CD14-positive monocyte (primary cell): ENCODE data around the gene PAM. TPM values are rescaled to one million over a fixed set of nuclear protein-coding genes. Genes with fewer than 3 reads are reported as not detected.

Experiments
- DNase-seq, 3 donors: peaks; one replicate each; pipeline ENCODE4 v3.0.0-alpha.2; 2011 to 2022
- H2AFZ ChIP-seq: 2 replicates; pipeline ENCODE4 v1.6.0; 2012; ENCODE audit warnings: mild to moderate bottlenecking, low read depth, low read length, inconsistent platforms; ENCODE audit not compliant: insufficient read depth, poor library complexity, severe bottlenecking
- H3K27ac ChIP-seq, 2 donors: 1 replicate in 1 of 2; 2 replicates in 1 of 2; pipeline ENCODE4 v1.5.1; 2012 to 2013; ENCODE audit warnings: low read length in 2 of 2, control low read depth in 1 of 2, inconsistent platforms in 1 of 2, low read depth in 1 of 2, mild to moderate bottlenecking in 1 of 2
- H3K27me3 ChIP-seq, 2 donors: one replicate each; pipeline versions ENCODE4 v1.6.0 to v1.6.1; 2011 to 2013; ENCODE audit warnings: low read length in 2 of 2; ENCODE audit not compliant: control insufficient read depth in 2 of 2, insufficient read depth in 2 of 2
- H3K36me3 ChIP-seq, 2 donors: replicated peaks in 1 of 2; 1 replicate in 1 of 2; 2 replicates in 1 of 2; pipeline versions ENCODE4 v1.5.1 to v1.6.1; 2012 to 2013; ENCODE audit warnings: low read length in 2 of 2, control low read depth in 1 of 2, inconsistent platforms in 1 of 2, mild to moderate bottlenecking in 1 of 2; ENCODE audit not compliant: insufficient read depth in 2 of 2, control insufficient read depth in 1 of 2
- H3K4me1 ChIP-seq, 2 donors: 1 replicate in 1 of 2; 2 replicates in 1 of 2; pipeline versions ENCODE4 v1.5.1 to v1.6.1; 2012 to 2013; ENCODE audit warnings: low read length in 2 of 2, control low read depth in 1 of 2, inconsistent platforms in 1 of 2, mild to moderate bottlenecking in 1 of 2, moderate library complexity in 1 of 2; ENCODE audit not compliant: insufficient read depth in 2 of 2, control insufficient read depth in 1 of 2
- H3K4me2 ChIP-seq: replicated peaks from 2 replicates; pipeline ENCODE3; 2012; ENCODE audit warnings: low read length, moderate library complexity, mild to moderate bottlenecking; ENCODE audit not compliant: poor library complexity, severe bottlenecking; ENCODE audit errors: extremely low read depth
- H3K4me3 ChIP-seq, 3 experiments: fragments of 200-600 bp in 1 of 3; sonication (generic) in 1 of 3; replicated peaks in 1 of 3; 1 replicate in 2 of 3; 2 replicates in 1 of 3; pipeline ENCODE4 v1.5.1; 2011 to 2013; ENCODE audit warnings: low read length in 3 of 3, mild to moderate bottlenecking in 3 of 3, control low read depth in 2 of 3, low read depth in 2 of 3, inconsistent platforms in 1 of 3, moderate library complexity in 1 of 3
- H3K79me2 ChIP-seq: 2 replicates; pipeline ENCODE4 v1.6.0; 2012; ENCODE audit warnings: mild to moderate bottlenecking, control low read depth, inconsistent platforms, low read length, moderate library complexity; ENCODE audit not compliant: insufficient read depth
- H3K9ac ChIP-seq: 2 replicates; pipeline ENCODE4 v1.6.0; 2017; ENCODE audit warnings: low read length, mild to moderate bottlenecking; ENCODE audit not compliant: insufficient read depth, poor library complexity, severe bottlenecking
- H3K9me3 ChIP-seq, 2 donors: replicated peaks in 1 of 2; 1 replicate in 1 of 2; 2 replicates in 1 of 2; pipeline versions ENCODE4 v1.5.1 to v1.6.1; 2012 to 2013; ENCODE audit warnings: low read length in 2 of 2, control low read depth in 1 of 2; ENCODE audit not compliant: control insufficient read depth in 1 of 2, insufficient read depth in 1 of 2
- H4K20me1 ChIP-seq: 2 replicates; pipeline ENCODE4 v1.6.0; 2012; ENCODE audit warnings: mild to moderate bottlenecking, low read length, control low read depth, moderate library complexity; ENCODE audit not compliant: insufficient read depth
- H3K27ac Mint-ChIP-seq, 7 donors: one replicate each; pipeline ENCODE4 v1.8.0; 2020; ENCODE audit warnings: mild to moderate bottlenecking in 7 of 7, mixed read lengths in 7 of 7, moderate library complexity in 6 of 7, inconsistent platforms in 2 of 7
- H3K27me3 Mint-ChIP-seq, 3 donors: one replicate each; pipeline ENCODE4 v1.8.0; 2021 to 2022; ENCODE audit warnings: low read depth in 3 of 3, mild to moderate bottlenecking in 3 of 3, mixed read lengths in 3 of 3, moderate library complexity in 3 of 3, inconsistent platforms in 1 of 3
- H3K36me3 Mint-ChIP-seq, 2 donors: one replicate each; pipeline ENCODE4 v1.8.0; 2020; ENCODE audit warnings: mixed read lengths in 2 of 2, inconsistent platforms in 1 of 2, mild to moderate bottlenecking in 1 of 2
- H3K4me1 Mint-ChIP-seq: one replicate; pipeline ENCODE4 v1.8.0; 2020; ENCODE audit warnings: mild to moderate bottlenecking, mixed read lengths
- H3K4me3 Mint-ChIP-seq, 2 donors: one replicate each; pipeline ENCODE4 v1.8.0; 2020; ENCODE audit warnings: mild to moderate bottlenecking in 2 of 2, mixed read lengths in 2 of 2, moderate library complexity in 1 of 2
- H3K9me3 Mint-ChIP-seq, 7 donors: one replicate each; pipeline ENCODE4 v1.8.0; 2020 to 2022; ENCODE audit warnings: mixed read lengths in 7 of 7, mild to moderate bottlenecking in 6 of 7, moderate library complexity in 6 of 7, inconsistent platforms in 2 of 7
- CTCF ChIP-seq: fragments of 200-600 bp; IDR thresholded peaks from one replicate; pipeline ENCODE4 v1.8.0; 2022; ENCODE audit warnings: antibody characterized with exemption, mild to moderate bottlenecking
- WGBS: methylation state at CpG from one replicate; pipeline ENCODE4 v1.1.5; 2013; ENCODE audit warnings: missing lambda C conversion rate; ENCODE audit not compliant: insufficient coverage; 5-methylcytosine and 5-hydroxymethylcytosine counted together
- intact Hi-C, 2 donors: fragments of 100-400 bp; cut with micrococcal nuclease; formaldehyde crosslinking; loops; one replicate each; pipeline versions ENCODE4 v1.15.0 to v1.15.1; 2023
- polyA plus RNA-seq, 3 donors: library from polyadenylated mRNA; depleted of rRNA in 1 of 3; unstranded in 2 of 3; stranded (reverse) in 1 of 3; fragments of 300-500 nt in 2 of 3; fragments of >200 nt in 1 of 3; fragmentation: Illumina TruSeq in 2 of 3; gene quantifications; 1 replicate in 2 of 3; 2 replicates in 1 of 3; pipeline ENCODE4 v1.2.3, GENCODE V29; 2012 to 2021

PAM gene
- polyA plus RNA-seq, 3 donors = 11.8 to 27.4 (median 12.8) TPM

GRCh38 chr5:102920762-102921161 is 165.7 kb downstream of the PAM start:
- H3K27ac Mint-ChIP-seq = no peak overlapping the region
- intact Hi-C loops = no loop called here
- H3K4me3 ChIP-seq = no peak overlapping the region
- WGBS = 96% methylated on average over 3 of the region's 5 CpGs
- H3K4me1 ChIP-seq = no peaks in the 10 kb centered on the region
- no peaks in the 10 kb centered on the region for H3K9me3 ChIP-seq
- H3K27me3 Mint-ChIP-seq = no peaks in the 10 kb centered on the region
- H3K27me3 ChIP-seq = no peaks in the 10 kb centered on the region
- H2AFZ ChIP-seq = no peak overlapping the region
- no peaks in the 10 kb centered on the region for H4K20me1 ChIP-seq
- peaks cover 0 to 1% of the 10 kb centered on the region in 2 donors for H3K36me3 Mint-ChIP-seq
- no peak for TF ChIP-seq CTCF
- H3K36me3 ChIP-seq = no peaks in the 10 kb centered on the region
- peaks cover 0 to 2% (median 0%) of the 10 kb centered on the region in 7 donors for H3K9me3 Mint-ChIP-seq
- no peaks in the 10 kb centered on the region for H3K4me1 Mint-ChIP-seq
- H3K4me2 ChIP-seq = no peak overlapping the region
- H3K9ac ChIP-seq = no peak overlapping the region
- DNase-seq = no peak
- no peak overlapping the region for H3K27ac ChIP-seq
- no peak overlapping the region for H3K4me3 Mint-ChIP-seq
- H3K79me2 ChIP-seq = no peaks in the 10 kb centered on the region

- no peak overlapping the region for H3K4me2 ChIP-seq
- Mint-ChIP-seq H3K27ac (no peak overlapping the region), H3K4me3 (no peak overlapping the region), H3K27me3 (no peaks in the 10 kb centered on the region), H3K4me1 (no peaks in the 10 kb centered on the region), H3K9me3 (peaks cover 0 to 2% (median 0%) of the 10 kb centered on the region in 7 donors), H3K36me3 (peaks cover 0 to 1% of the 10 kb centered on the region in 2 donors)
- no peaks in the 10 kb centered on the region for H3K36me3 ChIP-seq
- no peak overlapping the region for H3K9ac ChIP-seq
- H3K9me3 ChIP-seq = no peaks in the 10 kb centered on the region
- H3K4me3 ChIP-seq = no peak overlapping the region
- DNase-seq = no peak
- H3K79me2 ChIP-seq = no peaks in the 10 kb centered on the region
- no peaks in the 10 kb centered on the region for H3K27me3 ChIP-seq
- TF ChIP-seq CTCF = no peak
- no peaks in the 10 kb centered on the region for H4K20me1 ChIP-seq
- no peak overlapping the region for H3K27ac ChIP-seq
- intact Hi-C loops = no loop called here
- no peak overlapping the region for H2AFZ ChIP-seq
- H3K4me1 ChIP-seq = no peaks in the 10 kb centered on the region
- no CpG with 5 or more reads among the region's 1 CpG for WGBS
These were observed 166.4 kb downstream of the PAM start for GRCh38 chr5:102921341-102922044.
